Nephron (organoid): Measurements from ENCODE around the gene CTNND2.

Experiments used
- H3K27ac Mint-ChIP-seq, 3 experiments: 2 replicates each; pipeline ENCODE4 v1.8.0; 2020; ENCODE audit warnings: mixed read lengths in 3 of 3, mild to moderate bottlenecking in 2 of 3, moderate library complexity in 1 of 3
- H3K27me3 Mint-ChIP-seq: 2 replicates; pipeline ENCODE4 v1.8.0; 2021; ENCODE audit warnings: low read depth, mild to moderate bottlenecking, moderate library complexity, mixed read lengths
- H3K36me3 Mint-ChIP-seq: 2 replicates; pipeline ENCODE4 v1.8.0; 2020; ENCODE audit warnings: low read depth, mixed read lengths
- H3K4me1 Mint-ChIP-seq: 2 replicates; pipeline ENCODE4 v1.8.0; 2020; ENCODE audit warnings: mixed read lengths
- H3K4me3 Mint-ChIP-seq, 3 experiments: 2 replicates each; pipeline ENCODE4 v1.8.0; 2020; ENCODE audit warnings: mild to moderate bottlenecking in 3 of 3, mixed read lengths in 3 of 3, moderate library complexity in 2 of 3
- H3K9me3 Mint-ChIP-seq: 2 replicates; pipeline ENCODE4 v1.8.0; 2020; ENCODE audit warnings: mixed read lengths
- CTCF ChIP-seq, 3 experiments: fragments of 200-600 bp; sonication (generic); IDR thresholded peaks; one replicate each; pipeline ENCODE4 v1.5.0; 2021; ENCODE audit warnings: antibody characterized with exemption in 3 of 3; ENCODE audit not compliant: unreplicated experiment in 3 of 3

Gene CTNND2

DNA sequence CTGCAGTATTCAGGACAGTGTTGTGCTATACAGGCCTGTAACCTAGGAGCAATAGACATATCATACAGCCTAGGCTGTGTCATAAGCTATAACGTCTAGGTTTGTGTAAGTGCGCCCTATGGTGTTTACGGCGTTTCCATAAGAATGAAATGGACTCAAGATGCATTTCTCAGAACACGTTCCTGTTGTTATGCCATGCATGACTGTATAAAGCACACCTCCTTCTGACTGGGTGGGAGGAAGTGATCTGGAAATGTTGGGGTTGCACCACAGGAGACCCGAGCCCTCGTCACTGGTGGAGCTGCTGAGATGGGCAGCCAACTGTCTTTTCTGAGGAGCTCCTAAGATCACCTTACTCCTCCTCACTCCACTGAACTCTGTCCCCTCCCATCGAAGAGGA is 751.9 kb downstream of the CTNND2 start:
- TF ChIP-seq CTCF (IDR thresholded peaks at IDR 0.05; ENCODE audit: unreplicated experiment in 3 of 3): no peak
- no peak overlapping the region for H3K27ac Mint-ChIP-seq
- no peaks in the 10 kb centered on the region for H3K9me3 Mint-ChIP-seq
- H3K27me3 Mint-ChIP-seq: peaks cover 11% of the 10 kb centered on the region
- H3K36me3 Mint-ChIP-seq: no peaks in the 10 kb centered on the region
- H3K4me1 Mint-ChIP-seq: peaks cover 7% of the 10 kb centered on the region
- no peak overlapping the region for H3K4me3 Mint-ChIP-seq

DNA sequence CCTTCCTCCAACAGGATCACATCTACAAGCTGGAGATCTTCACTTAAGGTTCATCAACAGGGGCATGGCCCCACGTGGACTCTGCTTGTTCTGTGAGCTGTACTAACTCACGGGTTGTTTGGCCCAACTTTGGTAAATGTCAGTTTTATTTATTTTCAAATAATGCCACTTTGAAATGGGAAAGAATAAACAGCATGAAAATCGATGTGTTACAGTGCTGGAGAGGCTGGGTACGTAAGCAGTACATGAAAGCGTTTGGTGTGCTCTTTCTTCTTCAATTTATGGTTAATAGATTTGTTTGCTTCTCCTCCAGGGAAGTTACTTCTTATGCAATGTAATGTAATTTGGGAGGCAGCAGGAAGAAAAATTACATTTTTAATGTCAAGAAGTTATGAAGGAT is 753.3 kb downstream of the CTNND2 start:
- Mint-ChIP-seq H3K27me3 (peaks cover 8% of the 10 kb centered on the region), H3K9me3 (no peaks in the 10 kb centered on the region), H3K4me3 (no peak overlapping the region), H3K27ac (no peak overlapping the region), H3K36me3 (no peaks in the 10 kb centered on the region), H3K4me1 (peaks cover 7% of the 10 kb centered on the region)
- no peak for TF ChIP-seq CTCF (IDR thresholded peaks at IDR 0.05; ENCODE audit: unreplicated experiment in 3 of 3)

GRCh38 chr5:11148810-11149539 is 755.3 kb downstream of the CTNND2 start:
- Mint-ChIP-seq H3K4me1 (peaks cover 7% of the 10 kb centered on the region), H3K27ac (no peak overlapping the region), H3K9me3 (no peaks in the 10 kb centered on the region), H3K4me3 (no peak overlapping the region), H3K27me3 (peaks cover 4% of the 10 kb centered on the region), H3K36me3 (no peaks in the 10 kb centered on the region)
- no peak for TF ChIP-seq CTCF (IDR thresholded peaks at IDR 0.05; ENCODE audit: unreplicated experiment in 3 of 3)

DNA sequence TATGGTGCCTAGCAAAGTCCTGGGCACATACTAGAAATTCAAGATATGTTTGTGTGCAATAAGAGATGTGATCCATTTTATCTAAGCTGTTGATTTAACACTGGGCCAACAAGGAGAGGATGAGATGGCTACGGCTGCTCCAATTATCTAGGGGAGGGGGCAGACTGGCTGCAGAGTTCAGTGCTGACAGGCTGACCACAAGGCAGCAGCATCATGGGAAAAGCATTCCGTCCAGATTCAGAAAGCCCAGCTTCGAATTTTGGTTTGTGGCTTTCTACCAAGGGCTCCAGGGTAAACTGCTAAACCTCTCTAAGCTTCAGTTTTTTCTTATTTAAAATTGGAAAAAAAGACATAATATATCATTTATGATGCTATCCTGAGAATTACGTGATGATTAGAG is 758.1 kb downstream of the CTNND2 start:
- no peak for TF ChIP-seq CTCF (IDR thresholded peaks at IDR 0.05; ENCODE audit: unreplicated experiment in 3 of 3)
- Mint-ChIP-seq H3K9me3 (no peaks in the 10 kb centered on the region), H3K27ac (no peak overlapping the region), H3K27me3 (peaks cover 4% of the 10 kb centered on the region), H3K4me1 (no peaks in the 10 kb centered on the region), H3K36me3 (no peaks in the 10 kb centered on the region), H3K4me3 (no peak overlapping the region)

- no peak overlapping the region for H3K27ac Mint-ChIP-seq
- TF ChIP-seq CTCF (IDR thresholded peaks at IDR 0.05; ENCODE audit: unreplicated experiment in 3 of 3): no peak
- H3K9me3 Mint-ChIP-seq: no peaks in the 10 kb centered on the region
- no peak overlapping the region for H3K4me3 Mint-ChIP-seq
- H3K27me3 Mint-ChIP-seq: peaks cover 9% of the 10 kb centered on the region
- no peaks in the 10 kb centered on the region for H3K36me3 Mint-ChIP-seq
- peaks cover 5% of the 10 kb centered on the region for H3K4me1 Mint-ChIP-seq
These were observed 760.6 kb downstream of the CTNND2 start for GRCh38 chr5:11143456-11144267.
